Measurements from ENCODE around the gene TRPC4AP. TPM values are rescaled to one million over a fixed set of nuclear protein-coding genes. Genes with fewer than 3 reads are reported as not detected.

TRPC4AP gene
- total RNA-seq, 4 donors from 2014 or later = 63.4 to 101 (median 76.4) TPM

DNA sequence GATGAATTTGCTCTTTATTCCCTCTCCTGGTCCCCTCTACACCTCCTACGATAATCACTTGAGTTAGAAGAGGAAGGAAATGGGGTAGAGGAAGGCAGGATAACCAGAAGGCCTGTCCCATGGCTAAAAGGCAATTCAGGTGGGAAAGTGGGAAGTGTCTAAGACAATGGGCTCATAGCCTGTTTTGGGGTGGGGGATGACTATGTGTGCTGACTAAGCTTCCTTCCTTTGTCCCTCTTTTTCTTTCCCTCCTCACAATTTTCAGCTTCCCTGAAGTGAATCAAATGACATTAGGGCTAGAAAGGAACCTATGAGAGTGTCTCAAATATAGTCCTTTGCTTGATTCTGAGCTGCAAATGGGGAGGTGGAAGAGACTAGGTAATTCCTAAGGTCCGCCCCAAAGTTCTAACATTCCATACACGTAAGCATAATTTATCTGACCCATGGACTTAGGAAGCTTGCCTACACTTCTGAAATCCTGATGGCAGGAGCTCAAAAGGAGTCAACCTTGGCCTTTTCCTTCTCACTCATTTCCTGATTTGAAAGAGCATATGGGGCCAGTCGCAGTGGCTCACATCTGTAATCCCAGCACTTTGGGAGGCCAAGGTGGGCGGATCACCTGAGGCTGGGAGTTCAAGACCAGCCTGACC lies 30.3 kb upstream of the TRPC4AP start:
- 87 to 88% methylated on average over 5 of the region's 5 CpGs for WGBS, 2 donors
- H3K27ac ChIP-seq = no peak overlapping the region
- H3K27me3 ChIP-seq = no peaks in the 10 kb centered on the region
- H3K4me1 ChIP-seq = peaks cover 0 to 6% (median 0%) of the 10 kb centered on the region in 4 donors
- H3K36me3 ChIP-seq = peaks cover 5 to 99% (median 8%) of the 10 kb centered on the region in 3 donors
- TF ChIP-seq POLR2A (IDR thresholded peaks at IDR 0.05) (no peak), EP300 (IDR thresholded peaks at IDR 0.05) (no peak)
- TF ChIP-seq, protein P1, sequence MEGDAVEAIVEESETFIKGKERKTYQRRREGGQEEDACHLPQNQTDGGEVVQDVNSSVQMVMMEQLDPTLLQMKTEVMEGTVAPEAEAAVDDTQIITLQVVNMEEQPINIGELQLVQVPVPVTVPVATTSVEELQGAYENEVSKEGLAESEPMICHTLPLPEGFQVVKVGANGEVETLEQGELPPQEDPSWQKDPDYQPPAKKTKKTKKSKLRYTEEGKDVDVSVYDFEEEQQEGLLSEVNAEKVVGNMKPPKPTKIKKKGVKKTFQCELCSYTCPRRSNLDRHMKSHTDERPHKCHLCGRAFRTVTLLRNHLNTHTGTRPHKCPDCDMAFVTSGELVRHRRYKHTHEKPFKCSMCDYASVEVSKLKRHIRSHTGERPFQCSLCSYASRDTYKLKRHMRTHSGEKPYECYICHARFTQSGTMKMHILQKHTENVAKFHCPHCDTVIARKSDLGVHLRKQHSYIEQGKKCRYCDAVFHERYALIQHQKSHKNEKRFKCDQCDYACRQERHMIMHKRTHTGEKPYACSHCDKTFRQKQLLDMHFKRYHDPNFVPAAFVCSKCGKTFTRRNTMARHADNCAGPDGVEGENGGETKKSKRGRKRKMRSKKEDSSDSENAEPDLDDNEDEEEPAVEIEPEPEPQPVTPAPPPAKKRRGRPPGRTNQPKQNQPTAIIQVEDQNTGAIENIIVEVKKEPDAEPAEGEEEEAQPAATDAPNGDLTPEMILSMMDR (IDR thresholded peaks at IDR 0.05) = no peak
- H3K4me3 ChIP-seq = no peak overlapping the region
- no peaks in the 10 kb centered on the region for H3K9me3 ChIP-seq
- no peak for DNase-seq (ENCODE audit: low spot score in 2 of 2)

DNA sequence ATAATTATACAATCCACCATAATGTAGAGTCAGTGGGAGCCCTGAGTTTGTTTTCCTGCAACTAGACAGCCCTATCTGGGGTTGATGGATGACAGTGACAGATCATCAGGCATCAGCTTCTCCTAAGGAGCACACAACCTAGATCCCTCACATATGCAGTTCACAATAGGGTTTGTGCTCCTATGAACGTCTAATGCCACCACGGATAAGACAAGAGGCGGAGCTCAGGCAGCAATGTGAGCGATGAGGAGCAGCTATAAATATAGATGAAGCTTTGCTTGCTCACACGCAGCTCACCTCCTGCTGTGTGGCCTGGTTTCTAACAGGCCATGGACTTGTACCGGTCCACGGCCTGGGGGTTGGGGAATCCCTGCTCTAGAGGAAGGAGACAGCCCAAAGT lies 28.6 kb upstream of the TRPC4AP start:
- Histone ChIP-seq H3K36me3 (peaks cover 5 to 98% (median 8%) of the 10 kb centered on the region in 3 donors), H3K27ac (peak overlapping the region in 1 of 4 donors; percentile 26), H3K9me3 (no peaks in the 10 kb centered on the region), H3K4me3 (no peak overlapping the region), H3K27me3 (no peaks in the 10 kb centered on the region), H3K4me1 (peaks cover 0 to 23% (median 0%) of the 10 kb centered on the region in 4 donors)
- no peak for DNase-seq (ENCODE audit: low spot score in 2 of 2)
- no peak for TF ChIP-seq POLR2A (IDR thresholded peaks at IDR 0.05)
- TF ChIP-seq, protein P1 (IDR thresholded peaks at IDR 0.05) = no peak
- no peak for TF ChIP-seq EP300 (IDR thresholded peaks at IDR 0.05)
- 87 to 91% methylated on average over 7 of the region's 7 CpGs for WGBS, 2 donors

DNA sequence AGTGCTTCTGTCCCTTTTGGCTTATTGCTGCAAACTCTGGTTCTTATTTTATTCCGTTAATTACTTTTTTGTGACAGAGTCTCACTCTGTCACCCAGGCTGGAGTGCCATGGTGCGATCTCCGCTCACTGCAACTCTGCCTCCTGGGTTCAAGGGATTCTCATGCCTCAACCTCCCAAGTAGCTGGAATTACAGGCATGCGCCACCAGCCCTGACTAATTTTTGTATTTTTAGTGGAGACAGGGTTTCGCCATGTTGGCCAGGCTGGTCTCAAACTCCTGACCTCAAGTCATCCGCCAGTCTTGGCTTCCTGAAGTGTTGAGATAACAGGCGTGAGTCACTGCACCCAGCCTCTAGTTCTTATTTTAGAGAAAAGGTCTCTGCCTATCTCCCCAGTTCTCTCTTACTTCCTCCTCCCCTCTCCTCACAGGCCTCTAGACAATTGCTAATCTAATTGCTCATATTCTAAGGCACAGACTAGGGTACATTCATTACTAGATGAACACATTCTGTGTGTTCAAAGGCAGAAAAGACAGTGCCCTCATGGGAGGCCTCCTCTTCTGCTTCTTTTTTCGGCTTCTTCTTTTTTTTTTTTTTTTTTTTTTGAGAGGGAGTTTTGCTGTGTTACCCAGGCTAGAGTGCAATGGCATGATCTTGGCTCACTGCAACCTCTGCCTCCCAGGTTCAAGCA lies 27.6 kb upstream of the TRPC4AP start:
- TF ChIP-seq EP300 (IDR thresholded peaks at IDR 0.05) (no peak), POLR2A (IDR thresholded peaks at IDR 0.05) (no peak)
- TF ChIP-seq, protein P1 (IDR thresholded peaks at IDR 0.05) = no peak
- Histone ChIP-seq H3K4me3 (no peak overlapping the region), H3K27ac (peak overlapping the region in 2 of 4 donors; percentile 19 to 63), H3K36me3 (peaks cover 5 to 98% (median 11%) of the 10 kb centered on the region in 3 donors), H3K27me3 (no peaks in the 10 kb centered on the region), H3K9me3 (no peaks in the 10 kb centered on the region), H3K4me1 (peaks cover 0 to 30% (median 0%) of the 10 kb centered on the region in 4 donors)
- no peak for DNase-seq (ENCODE audit: low spot score in 2 of 2)
- WGBS, 2 donors = 86 to 87% methylated on average over 8 of the region's 8 CpGs

GRCh38 chr20:35117629-35118028 lies 25.0 kb upstream of the TRPC4AP start:
- H3K27me3 ChIP-seq = no peaks in the 10 kb centered on the region
- H3K4me3 ChIP-seq = no peak overlapping the region
- no peak for DNase-seq (ENCODE audit: low spot score in 2 of 2)
- TF ChIP-seq POLR2A (IDR thresholded peaks at IDR 0.05) = no peak
- TF ChIP-seq EP300 (IDR thresholded peaks at IDR 0.05) = no peak
- TF ChIP-seq, protein P1 (IDR thresholded peaks at IDR 0.05) = no peak
- no peaks in the 10 kb centered on the region for H3K9me3 ChIP-seq
- peaks cover 0 to 30% (median 0%) of the 10 kb centered on the region in 4 donors for H3K4me1 ChIP-seq
- H3K36me3 ChIP-seq = peaks cover 5 to 87% (median 11%) of the 10 kb centered on the region in 3 donors
- peak overlapping the region in 2 of 4 donors; percentile 63 to 72 for H3K27ac ChIP-seq
- 47 to 54% methylated on average over 1 of the region's 1 CpG for WGBS, 2 donors

- H3K4me3 ChIP-seq = no peak overlapping the region
- DNase-seq (ENCODE audit: low spot score in 2 of 2) = no peak
- peaks cover 5 to 83% (median 11%) of the 10 kb centered on the region in 3 donors for H3K36me3 ChIP-seq
- TF ChIP-seq EP300 (IDR thresholded peaks at IDR 0.05) = peak in 1 of 2 donors; percentile 65
- TF ChIP-seq, protein P1 (IDR thresholded peaks at IDR 0.05) = no peak
- H3K27me3 ChIP-seq = no peaks in the 10 kb centered on the region
- peaks cover 0 to 30% (median 0%) of the 10 kb centered on the region in 4 donors for H3K4me1 ChIP-seq
- H3K27ac ChIP-seq = peak overlapping the region in 2 of 4 donors; percentile 45 to 72
- H3K9me3 ChIP-seq = no peaks in the 10 kb centered on the region
These were observed 24.6 kb upstream of the TRPC4AP start for GRCh38 chr20:35117196-35117595.

Measured in tibial nerve (tissue), 4 donors.